GM21367 (cell line): ENCODE measurements around the gene FCGBP.

ENCODE experiments used
- ATAC-seq: cut with Tn5 transposase; IDR thresholded peaks from one replicate; pipeline ENCODE4 v1.9.1; 2021; ENCODE audit not compliant: unreplicated experiment

FCGBP gene

GRCh38 chr19:39949026-39949747 lies 14.8 kb upstream of the FCGBP start:
- no peak for ATAC-seq

- ATAC-seq: no peak
Measured at GRCh38 chr19:39946532-39946931, 12.1 kb upstream of the FCGBP start.

- ATAC-seq: no peak
Measured at GRCh38 chr19:39943586-39943985, 9.2 kb upstream of the FCGBP start.

GRCh38 chr19:39942366-39942730 lies 7.9 kb upstream of the FCGBP start:
- no peak for ATAC-seq

- no peak for ATAC-seq
Measured at GRCh38 chr19:39941615-39942365, 7.4 kb upstream of the FCGBP start.

GRCh38 chr19:39941151-39941550 lies 6.7 kb upstream of the FCGBP start:
- ATAC-seq: no peak

- ATAC-seq: no peak
Measured at GRCh38 chr19:39940221-39940833, 5.9 kb upstream of the FCGBP start.

- no peak for ATAC-seq
Measured at GRCh38 chr19:39939556-39939955, 5.1 kb upstream of the FCGBP start.

GRCh38 chr19:39937787-39938186 lies 3.4 kb upstream of the FCGBP start:
- no peak for ATAC-seq

GRCh38 chr19:39937094-39937720 lies 2.8 kb upstream of the FCGBP start:
- ATAC-seq: no peak

- ATAC-seq: no peak
Measured at GRCh38 chr19:39936622-39937021, 2.2 kb upstream of the FCGBP start.

GRCh38 chr19:39936020-39936419 lies 1.6 kb upstream of the FCGBP start:
- ATAC-seq: no peak

GRCh38 chr19:39935364-39935661 lies 879 bp upstream of the FCGBP start:
- no peak for ATAC-seq

- no peak for ATAC-seq
Measured at GRCh38 chr19:39929750-39930149, 4.7 kb downstream of the FCGBP start.

- no peak for ATAC-seq
Measured at GRCh38 chr19:39928357-39928725, 6.1 kb downstream of the FCGBP start.

GRCh38 chr19:39927524-39928356 lies 6.7 kb downstream of the FCGBP start:
- no peak for ATAC-seq

- ATAC-seq: no peak
Measured at GRCh38 chr19:39927076-39927475, 7.4 kb downstream of the FCGBP start.

- ATAC-seq: no peak
Measured at GRCh38 chr19:39926170-39926760, 8.2 kb downstream of the FCGBP start.

- ATAC-seq: no peak
Measured at GRCh38 chr19:39924952-39925351, 9.5 kb downstream of the FCGBP start.

- no peak for ATAC-seq
Measured at GRCh38 chr19:39924389-39924788, 10.0 kb downstream of the FCGBP start.

- ATAC-seq: no peak
Measured at GRCh38 chr19:39923862-39924261, 10.6 kb downstream of the FCGBP start.
